ENCODE measurements around the gene CSTF2T.
A peak's percentile ranks its signal among the peaks of the same experiment; 100 is the strongest.

CSTF2T gene

GRCh38 chr10:51699475-51700227, at the start of gene CSTF2T:
CSTF2T (minus strand) TSS chr10:51699595; CDS start chr10:51699549, 46 bp downstream.
- peak; percentile 92 for DNase-seq

- DNase-seq: no peak
Observed at GRCh38 chr10:51748959-51749358, 49.6 kb upstream of the CSTF2T start.

- no peak for DNase-seq
Observed at GRCh38 chr10:51747216-51747615, 47.8 kb upstream of the CSTF2T start.

GRCh38 chr10:51745397-51745796, 46.0 kb upstream of the CSTF2T start:
- DNase-seq: no peak

- no peak for DNase-seq
Observed at GRCh38 chr10:51744235-51745000, 45.0 kb upstream of the CSTF2T start.

GRCh38 chr10:51743146-51743545, 43.8 kb upstream of the CSTF2T start:
- no peak for DNase-seq

- DNase-seq: no peak
Observed at GRCh38 chr10:51733057-51733456, 33.7 kb upstream of the CSTF2T start.

- no peak for DNase-seq
Observed at GRCh38 chr10:51729822-51730555, 30.6 kb upstream of the CSTF2T start.

GRCh38 chr10:51724038-51724437, 24.6 kb upstream of the CSTF2T start:
- no peak for DNase-seq

- DNase-seq: no peak
Observed at GRCh38 chr10:51718804-51719291, 19.5 kb upstream of the CSTF2T start.

- no peak for DNase-seq
Observed at GRCh38 chr10:51716981-51717380, 17.6 kb upstream of the CSTF2T start.

GRCh38 chr10:51711519-51711891, 12.1 kb upstream of the CSTF2T start:
- DNase-seq: no peak

- no peak for DNase-seq
Observed at GRCh38 chr10:51709324-51709972, 10.1 kb upstream of the CSTF2T start.

GRCh38 chr10:51708609-51709008, 9.2 kb upstream of the CSTF2T start:
- DNase-seq: no peak

GRCh38 chr10:51707821-51708424, 8.5 kb upstream of the CSTF2T start:
- DNase-seq: no peak

- no peak for DNase-seq
Observed at GRCh38 chr10:51707392-51707791, 8.0 kb upstream of the CSTF2T start.

GRCh38 chr10:51706225-51706624, 6.8 kb upstream of the CSTF2T start:
- no peak for DNase-seq

GRCh38 chr10:51705774-51706173, 6.4 kb upstream of the CSTF2T start:
- DNase-seq: no peak

GRCh38 chr10:51700228-51700817, 928 bp upstream of the CSTF2T start:
- no peak for DNase-seq

GRCh38 chr10:51699145-51699474, 285 bp downstream of the CSTF2T start:
- no peak for DNase-seq

- DNase-seq: no peak
Observed at GRCh38 chr10:51698473-51699063, 827 bp downstream of the CSTF2T start.

- DNase-seq: no peak
Observed at GRCh38 chr10:51696251-51696650, 3.1 kb downstream of the CSTF2T start.

All from NCI-H1694 treated with DMSO at 0.1 percent for 48 hours (cell line).